NOMO-1 treated with DMSO at 0.1 percent for 48 hours (cell line): ENCODE measurements around the gene GORASP2.

ENCODE experiments used
- DNase-seq: peaks from one replicate; lab custom pipeline; 2025; ENCODE audit not compliant: unreplicated experiment; lab: John Stamatoyannopoulos, UW

The GORASP2 gene

DNA sequence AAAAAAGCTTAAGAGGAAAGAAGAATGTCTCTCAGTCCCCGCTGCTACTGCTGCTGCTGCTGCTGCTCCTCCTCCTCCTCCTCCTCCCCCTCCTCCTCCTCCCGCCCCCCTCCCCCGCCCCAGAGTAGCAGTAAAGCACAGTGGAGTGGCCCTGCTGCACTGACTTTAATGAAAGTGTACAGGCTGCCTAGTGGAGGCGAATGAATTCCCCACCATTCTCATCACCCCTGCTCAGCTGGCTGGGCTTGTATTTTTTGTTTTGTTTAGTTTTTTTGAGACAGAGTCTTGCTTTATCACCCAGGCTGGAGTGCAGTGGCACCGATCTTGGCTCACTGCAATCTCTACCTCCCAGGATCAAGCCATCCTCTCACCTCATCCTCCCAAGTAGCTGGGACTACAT is 34.3 kb downstream of the GORASP2 start:
- no peak for DNase-seq

DNA sequence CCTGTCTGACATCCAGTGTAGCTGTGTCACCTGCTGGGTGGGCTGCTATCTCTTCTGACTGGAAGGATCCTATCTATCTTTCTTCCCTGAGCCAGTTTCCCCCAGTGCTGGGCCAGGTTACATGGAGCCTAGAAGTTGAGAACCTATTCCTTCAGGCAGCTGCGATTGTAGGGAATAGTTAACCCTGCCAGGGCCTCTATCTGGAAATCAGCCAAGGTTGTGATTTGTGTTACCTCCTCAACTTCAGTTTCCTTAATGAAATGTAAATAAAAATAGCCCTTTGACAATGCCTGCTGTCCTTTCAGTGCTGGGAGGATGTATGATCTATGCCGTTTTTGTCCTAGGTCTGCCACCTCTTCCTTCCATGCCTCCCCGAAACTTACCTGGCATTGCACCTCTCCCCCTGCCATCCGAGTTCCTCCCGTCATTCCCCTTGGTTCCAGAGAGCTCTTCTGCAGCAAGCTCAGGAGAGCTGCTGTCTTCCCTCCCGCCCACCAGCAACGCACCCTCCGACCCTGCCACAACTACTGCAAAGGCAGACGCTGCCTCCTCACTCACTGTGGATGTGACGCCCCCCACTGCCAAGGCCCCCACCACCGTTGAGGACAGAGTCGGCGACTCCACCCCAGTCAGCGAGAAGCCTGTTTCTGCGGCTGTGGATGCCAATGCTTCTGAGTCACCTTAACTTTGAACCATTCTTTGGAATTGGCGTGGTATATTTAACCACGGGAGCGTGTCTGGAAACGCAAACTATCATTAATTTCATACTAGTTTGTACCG is 36.6 kb downstream of the GORASP2 start:
- no peak for DNase-seq

DNA sequence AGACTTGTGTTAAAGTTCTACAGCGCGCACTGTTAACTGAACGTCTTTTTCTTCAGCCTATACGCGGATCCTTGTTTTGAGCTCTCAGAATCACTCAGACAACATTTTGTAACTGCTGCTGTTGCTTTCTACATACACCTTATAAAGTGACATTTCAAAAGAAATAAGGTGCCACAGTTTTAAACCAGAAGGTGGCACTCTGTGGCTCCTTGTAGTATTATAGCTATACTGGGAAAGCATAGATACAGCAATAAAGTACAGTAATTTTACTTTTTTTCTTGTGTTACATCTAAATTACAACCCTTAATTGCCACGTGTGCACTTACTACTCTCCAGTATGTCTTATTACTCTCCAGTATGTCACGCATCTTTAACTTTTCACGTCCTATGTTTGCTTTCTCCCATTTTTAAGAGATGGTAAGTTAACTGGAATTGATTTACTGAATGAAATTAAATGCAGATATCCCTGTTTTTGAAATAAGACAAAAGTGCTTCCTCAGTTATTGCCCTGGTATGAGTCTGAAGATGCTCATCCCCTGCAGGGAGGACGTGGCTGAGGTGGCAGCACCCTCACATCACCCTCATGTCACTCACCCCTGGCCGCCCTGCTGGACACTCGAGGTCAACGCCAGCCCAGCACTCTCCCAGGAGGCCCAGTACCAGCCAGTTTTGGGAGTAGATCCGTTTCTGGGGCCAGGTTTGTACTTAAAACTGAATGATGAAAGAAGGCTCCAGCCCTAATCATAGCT is 37.8 kb downstream of the GORASP2 start:
- DNase-seq = no peak

DNA sequence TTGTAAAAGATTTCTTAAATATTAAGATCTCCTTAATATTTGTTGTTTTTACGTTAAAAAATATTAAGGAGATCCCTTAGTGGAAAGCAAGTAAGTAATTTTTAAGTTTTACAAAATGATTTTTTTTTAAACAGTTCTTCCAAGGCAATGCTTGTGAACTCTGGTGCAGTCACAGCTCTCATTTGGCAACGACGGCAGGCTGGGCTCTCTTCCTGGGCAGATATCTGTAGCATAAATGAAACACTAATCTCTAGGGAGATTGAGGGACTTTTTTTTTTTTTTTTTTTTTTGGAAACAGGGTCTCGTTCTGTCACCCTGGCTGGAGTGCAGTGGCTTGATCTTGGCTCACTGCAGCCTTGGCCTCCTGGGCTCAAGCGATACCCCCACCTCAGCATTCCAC is 38.5 kb downstream of the GORASP2 start:
- no peak for DNase-seq

DNA sequence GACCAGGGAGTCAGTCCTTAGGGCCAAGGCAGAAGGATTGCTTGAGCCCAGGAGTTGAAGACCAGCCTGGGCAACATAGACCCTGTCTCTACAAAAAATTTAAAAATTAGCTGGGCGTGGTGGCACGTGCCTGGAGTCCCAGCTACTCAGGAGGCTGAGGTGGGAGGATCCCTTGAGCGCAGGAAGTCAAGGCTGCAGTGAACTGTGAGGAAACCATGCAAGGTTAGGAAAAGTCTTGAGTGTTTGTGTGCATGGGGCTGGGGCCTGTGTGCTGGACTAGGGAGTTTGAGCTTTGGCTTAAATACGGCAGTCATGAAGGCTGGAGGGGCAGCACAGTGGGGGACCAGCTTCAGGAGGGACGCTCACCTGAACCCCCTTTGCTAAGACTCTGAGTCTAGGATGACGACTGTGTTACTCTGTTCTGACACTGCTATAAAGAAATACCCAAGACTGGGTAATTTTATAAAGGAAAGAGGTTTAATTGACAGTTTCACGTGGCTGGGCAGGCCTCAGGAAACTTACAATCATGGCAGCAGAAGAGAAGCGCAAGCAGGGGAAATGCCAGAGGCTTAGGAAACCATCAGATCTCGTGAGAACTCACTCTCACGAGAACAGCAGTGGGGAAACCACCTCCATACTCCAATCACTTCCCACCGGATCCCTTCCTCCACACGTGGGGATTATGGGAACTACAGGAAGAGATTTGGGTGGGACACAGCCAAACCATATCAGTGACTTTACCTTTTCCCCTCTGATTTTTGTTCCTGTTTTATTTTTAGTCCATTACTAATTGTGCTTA is 39.4 kb downstream of the GORASP2 start:
- no peak for DNase-seq

DNA sequence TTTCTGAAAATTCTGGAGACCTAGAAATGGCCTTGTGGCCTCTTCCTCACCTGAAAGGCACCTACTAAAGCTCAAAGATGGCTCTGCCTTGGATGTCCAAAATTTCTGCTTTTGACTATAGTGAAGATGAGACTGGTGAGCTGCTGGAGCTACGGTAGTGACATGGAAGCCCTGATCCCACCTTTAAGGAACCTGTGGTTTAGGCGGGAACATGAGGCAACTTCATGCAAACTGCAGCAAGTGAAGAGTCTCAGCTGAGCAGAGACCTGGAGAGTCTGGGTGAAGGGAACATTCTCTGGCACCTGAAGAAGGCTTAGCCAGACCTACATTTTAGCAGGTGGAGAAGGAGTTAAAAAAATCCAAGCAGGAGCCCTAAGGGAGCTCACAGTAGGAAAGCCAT is 40.0 kb downstream of the GORASP2 start:
- DNase-seq = no peak

DNA sequence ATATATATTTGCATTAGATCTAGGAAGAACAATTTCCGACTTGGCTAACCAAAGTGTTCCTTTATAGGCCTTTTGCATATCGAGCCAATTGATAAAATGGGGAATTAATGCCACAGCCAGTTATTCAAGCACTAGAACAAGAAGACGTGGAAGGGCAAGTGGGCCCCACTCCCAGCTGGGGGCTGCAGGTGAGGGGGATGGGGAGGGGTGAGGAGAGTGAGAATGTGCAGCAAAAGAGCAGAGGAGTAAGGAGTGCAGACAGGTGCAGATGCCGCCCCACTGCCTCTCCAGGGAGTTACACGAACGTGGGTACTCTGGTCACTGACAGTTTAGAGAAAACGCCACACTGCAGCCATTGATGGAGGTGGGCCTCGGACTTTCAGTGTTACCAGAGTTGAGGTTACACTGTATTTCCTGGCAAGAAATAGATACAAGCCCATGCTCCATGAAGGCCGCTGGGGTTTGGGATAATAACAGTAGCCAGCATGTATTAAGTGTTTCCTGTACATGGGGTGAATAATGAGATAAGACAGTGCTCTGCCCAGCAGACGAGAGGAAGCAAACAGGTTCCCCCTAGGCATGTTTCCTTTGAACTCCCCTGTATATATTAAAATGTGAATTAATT is 40.9 kb downstream of the GORASP2 start:
- DNase-seq = no peak

DNA sequence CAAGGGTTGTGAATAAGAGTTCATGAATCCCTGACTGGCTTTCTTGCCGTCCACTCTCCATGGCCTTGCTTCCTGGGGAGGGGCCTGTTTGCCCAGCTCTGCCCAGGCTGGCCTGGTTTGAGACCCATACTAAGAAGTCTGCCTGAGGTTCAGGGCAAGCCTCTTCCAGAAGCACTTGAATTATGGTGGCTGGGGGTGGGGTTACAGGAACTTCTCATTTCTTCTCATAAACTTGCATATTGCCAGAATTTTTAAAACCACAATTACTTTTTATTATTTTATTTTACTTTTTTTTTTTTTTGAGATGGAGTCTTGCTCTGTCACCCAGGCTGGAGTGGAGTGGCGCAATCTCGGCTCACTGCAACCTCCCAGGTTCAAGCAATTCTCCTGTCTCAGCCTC is 42.0 kb downstream of the GORASP2 start:
- no peak for DNase-seq

DNA sequence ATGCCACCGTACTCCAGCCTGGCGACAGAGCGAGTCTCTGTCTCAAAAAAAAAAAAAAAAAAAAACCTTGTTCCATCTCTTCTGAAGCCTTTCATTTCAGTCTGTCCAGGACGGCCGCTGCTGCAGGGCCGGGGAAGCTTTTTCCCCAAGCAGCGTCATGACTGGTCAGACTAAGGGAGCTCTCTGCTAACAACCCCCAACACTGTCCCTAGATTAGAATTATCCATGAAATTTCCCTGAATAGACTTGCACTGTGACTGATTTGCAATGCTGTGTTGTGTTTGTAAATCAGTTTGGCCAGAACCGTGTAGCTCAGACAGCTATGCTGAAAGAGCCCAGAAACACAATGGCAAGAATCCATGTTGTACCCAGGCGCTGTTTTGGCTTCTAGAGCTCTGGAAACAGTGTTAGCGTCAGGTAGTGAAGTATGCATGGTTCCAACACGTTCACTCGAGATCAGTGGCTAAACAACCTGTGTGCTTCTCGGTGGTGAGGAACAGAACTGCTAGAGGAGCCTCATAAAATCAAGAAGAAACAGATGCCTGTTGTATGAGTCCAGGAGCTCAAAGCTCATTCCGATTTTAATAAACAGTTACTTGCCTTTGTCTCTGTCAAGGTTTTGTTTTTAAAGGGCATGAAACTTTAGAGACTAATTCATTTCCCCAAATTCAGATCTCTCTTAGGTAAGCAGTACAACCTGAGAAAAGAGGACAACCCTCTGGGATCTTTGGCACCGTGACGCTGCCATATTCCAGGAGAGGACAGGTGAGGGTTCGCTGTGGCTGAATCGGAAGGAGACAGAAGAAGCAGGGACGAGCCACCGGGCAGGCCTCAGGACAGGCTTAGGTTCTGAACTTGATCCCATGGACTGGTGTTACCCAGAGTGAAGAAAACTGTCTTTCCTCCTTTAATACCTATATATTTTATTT is 43.5 kb downstream of the GORASP2 start:
- DNase-seq = no peak

DNA sequence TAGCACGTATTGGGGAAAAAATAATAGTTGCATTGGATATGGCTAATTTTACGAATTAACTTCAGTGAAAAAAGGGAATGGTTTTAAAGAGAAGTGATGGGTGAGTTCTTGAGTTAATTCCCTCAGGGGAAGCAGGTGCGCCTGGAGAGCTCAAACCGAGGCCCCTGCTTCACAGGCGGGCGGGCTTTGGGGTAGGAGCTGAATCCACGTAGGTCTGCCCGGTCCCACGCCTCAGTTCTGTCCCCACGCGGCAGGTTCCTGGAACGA is 44.1 kb downstream of the GORASP2 start:
- DNase-seq = no peak

DNA sequence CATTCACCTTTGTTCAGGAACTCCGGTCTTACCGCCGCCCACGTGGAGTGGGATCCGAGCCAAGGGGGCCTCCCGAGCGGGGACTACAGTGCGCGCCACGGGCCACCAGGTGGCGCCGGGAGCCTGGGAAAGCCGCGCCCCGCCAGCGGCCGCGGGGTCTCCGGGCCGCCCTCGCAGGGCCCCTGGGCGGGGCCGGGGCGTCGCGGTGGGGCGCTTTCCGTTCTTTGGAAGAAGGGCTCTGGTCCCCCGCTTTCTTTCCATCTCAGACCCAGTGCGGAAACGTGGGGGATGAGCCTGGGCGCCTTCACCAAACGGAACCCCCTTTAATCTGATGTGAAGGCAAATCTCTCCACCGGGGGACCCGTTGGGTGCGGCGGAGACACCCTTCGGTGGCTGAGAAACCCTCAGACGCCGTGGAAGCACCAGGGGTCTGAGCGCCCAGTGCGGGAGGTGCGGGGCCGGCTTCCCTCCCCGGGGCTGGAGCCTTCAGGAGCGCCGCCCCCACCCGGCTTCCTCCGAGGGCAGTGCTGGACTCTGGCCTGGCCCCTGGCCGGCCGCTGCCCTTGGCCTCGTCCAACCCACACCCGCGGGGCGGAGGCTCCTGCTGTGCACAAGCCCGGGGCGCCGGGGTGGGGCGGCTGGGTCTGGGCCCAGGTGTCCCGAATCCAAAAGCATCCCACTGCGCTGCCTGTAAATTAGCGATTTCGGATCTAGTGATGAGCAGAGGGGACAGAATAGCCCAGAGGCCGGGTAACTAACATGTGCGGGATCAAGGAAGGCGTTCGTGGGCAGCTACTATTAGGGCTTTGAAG is 44.6 kb downstream of the GORASP2 start:
- peak; percentile 65 for DNase-seq

DNA sequence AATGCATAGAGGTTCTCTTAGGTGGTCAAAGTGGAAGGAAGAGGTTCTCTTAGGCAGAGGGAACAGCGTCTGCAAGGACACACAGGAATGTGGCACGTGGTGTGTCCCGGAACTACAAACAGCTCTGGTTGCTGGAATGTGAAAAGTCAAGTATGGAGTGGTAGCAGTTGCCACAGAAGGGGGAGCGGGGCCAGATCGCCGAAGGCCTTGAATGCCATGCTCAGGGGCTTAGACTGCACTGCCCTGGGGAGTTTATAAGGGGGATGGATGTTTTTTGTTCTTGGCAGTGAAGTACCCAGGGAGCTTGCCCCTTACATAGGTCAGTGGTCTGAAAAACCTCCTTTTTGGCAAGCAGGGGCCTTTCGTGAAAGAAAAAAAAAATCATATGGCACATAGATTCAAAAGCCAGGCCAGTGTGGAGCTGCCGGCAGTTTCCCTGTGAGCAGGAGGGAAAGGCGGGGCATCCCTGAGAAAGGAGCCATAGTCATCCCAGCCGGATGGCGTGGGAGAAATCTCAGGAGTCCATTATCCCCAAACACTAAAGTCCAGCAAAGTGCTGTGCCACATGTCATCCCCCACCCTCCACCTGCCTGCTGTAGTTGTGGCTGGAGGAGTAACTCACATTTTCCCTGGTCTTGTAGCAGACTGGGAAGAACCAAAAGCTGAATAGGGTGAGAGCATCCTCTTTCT is 45.4 kb downstream of the GORASP2 start:
- DNase-seq = no peak

DNA sequence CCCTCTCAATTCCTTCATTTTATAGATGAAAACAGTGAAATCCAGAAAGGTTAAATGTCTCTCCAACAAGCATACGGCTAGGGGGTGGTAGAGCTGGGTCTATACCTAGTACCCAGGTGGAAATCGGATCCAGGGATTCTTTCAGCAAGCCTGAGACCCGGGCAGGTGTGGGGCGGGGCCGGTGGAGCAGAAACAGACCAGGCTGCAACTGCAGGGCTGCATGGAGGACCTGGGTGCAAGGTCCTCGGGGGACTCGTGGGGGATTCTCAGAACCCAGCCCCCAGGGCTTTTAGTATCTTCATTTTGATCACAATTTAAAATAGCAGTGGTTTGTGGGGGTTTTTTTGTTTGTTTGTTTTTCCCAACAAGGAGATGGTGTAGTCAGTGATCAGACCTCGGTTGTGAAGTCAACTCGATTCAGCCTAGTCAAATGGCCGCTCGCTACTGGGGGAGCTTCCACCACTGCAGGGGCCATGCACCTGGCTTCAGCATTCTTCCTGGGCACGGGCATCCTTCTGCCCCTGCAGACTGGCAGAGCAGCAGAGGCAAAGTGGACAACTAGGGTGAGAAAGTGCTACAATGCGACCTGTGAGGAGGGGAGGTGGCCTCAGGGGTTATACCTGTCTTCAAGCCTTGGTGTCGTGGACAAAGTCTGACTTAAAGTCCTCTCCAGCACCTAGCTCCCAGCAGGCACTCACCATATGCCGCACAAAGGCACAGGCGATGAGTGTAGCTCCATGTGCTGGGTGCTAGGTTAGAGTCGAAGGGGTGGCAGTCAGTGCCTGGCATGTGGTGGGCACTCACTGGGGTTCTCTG is 46.3 kb downstream of the GORASP2 start:
- DNase-seq = no peak

DNA sequence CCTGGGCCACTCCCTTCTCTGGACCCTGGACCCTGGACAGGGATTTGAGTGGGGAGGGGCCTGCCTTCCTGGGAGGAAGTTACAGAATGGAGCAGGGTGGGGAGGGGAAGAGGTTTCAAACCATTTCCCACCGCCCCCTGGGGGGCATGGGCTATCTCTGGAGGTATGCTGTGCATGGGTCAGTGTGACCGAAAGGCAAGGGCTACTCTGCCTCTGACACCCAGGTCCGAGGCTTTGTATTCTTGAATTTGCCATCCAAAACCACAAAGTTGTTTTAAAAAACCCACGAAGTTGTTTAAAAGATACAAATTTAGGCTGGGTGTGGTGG is 46.9 kb downstream of the GORASP2 start:
- DNase-seq = no peak

DNA sequence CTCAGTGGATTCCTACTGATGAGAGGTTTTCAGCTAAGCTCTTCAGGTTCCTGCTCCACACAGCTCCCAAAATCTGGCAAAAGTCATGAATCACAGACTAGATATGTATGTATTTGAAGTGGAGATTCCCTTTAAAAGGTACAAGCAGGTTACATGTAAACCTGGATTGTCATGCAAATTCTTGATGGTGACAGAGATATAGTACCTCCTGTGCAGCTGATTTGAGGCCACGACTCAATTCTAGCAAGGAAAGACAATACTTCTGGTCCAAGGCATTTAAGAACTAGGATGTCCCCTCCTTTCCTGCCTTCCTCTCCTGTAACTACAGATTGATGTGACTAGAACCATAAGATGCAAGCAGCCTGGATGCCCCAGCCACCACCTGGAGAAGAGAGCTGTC is 55.0 kb downstream of the GORASP2 start:
- DNase-seq = no peak

DNA sequence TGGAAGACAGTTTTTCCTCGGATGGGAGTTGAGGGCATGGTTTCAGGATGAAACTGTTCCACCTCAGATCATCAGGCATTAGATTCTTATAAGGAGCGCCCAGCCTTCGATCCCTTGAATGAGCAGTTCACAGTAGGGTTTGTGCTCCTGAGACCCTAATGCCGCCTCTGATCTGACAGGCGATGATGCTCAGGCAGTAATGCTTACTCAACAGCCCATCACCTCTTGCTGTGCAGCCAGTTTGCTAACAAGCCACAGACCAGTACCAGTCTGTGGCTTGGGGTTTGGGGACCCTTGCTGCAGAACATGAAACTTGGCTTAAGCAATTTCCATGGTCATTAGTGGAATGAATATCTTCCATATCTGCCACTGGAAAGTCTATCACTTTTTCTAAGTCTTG is 56.4 kb downstream of the GORASP2 start:
- DNase-seq = no peak

DNA sequence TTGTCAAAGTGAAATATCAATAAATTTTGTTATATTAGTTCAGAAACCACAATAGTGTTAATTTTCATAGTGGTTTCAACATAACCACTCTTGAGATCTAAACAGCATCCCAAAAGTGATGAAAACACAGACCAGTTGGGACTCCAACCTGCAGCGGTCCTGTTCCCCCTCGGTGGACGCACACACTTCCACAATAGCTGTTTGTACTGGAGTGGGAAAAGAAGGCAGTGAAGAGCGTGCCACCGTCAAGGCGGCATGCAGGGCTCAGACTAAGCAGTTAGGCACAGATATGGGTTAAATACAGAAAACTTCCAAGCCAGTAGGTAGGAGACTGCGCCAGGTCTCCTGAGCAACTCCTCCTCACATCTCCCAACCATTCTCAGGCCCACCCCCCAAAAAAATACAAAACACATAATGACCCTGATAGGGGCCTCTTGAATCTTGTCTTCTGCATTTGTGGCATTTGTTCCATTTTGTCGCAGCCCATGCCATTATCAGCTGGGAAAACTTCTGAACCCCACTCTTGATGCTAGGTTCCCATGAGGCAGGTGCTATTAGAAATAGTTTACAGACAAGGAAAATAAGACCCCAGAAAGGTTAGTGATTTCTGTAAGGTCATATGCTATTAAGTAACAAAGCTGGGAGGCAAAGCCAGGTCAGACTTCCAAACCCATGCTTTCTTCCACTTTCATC is 57.7 kb downstream of the GORASP2 start:
- no peak for DNase-seq
